SK-MEL-5 (cell line): ENCODE results near the gene ZNF880. TPM values are rescaled to one million over a fixed set of nuclear protein-coding genes. Genes with fewer than 3 reads are reported as not detected.

Source experiments
- small RNA-seq, 2 experiments: library from RNA; depleted of rRNA; stranded (forward); fragments of <200 nt; gene quantifications; one replicate each; pipeline ENCODE3, GENCODE V24; 2014
- total RNA-seq: library from RNA; depleted of rRNA; stranded (reverse); fragments of >200 nt; shearing (Covaris generic); gene quantifications from 2 replicates; pipeline ENCODE4 v1.2.3, GENCODE V29; 2014; rRNA removed

The ZNF880 gene
- total RNA-seq, 1 experiment from 2014 or later, result 18.6 TPM

Small RNA genes lying within 50 kb of the gene (small RNA-seq; reads per million reads assigned to genes)
- gene AC010332.1, result 0 reads per million in 2 experiments

Other genes starting within 250 kb of the ZNF880 start
- gene ZNF616, start 230.0 kb upstream of the ZNF880 start, total RNA-seq, result 6.3 and 6.5 TPM in 2 replicates
- gene ZNF836, start 198.3 kb upstream of the ZNF880 start, total RNA-seq, result 2.2 and 4.6 TPM in 2 replicates
- gene PPP2R1A, start 179.9 kb upstream of the ZNF880 start, total RNA-seq, result 110 and 134 TPM in 2 replicates
- gene ZNF766, start 100.3 kb upstream of the ZNF880 start, total RNA-seq, result 13.3 and 27.5 TPM in 2 replicates
- 17.1 and 17.7 TPM in 2 replicates for gene ZNF480, start 72.8 kb upstream of the ZNF880 start, total RNA-seq
- gene ZNF610, start 33.7 kb upstream of the ZNF880 start, total RNA-seq, result 2.2 and 3.2 TPM in 2 replicates
- gene ZNF528, start 27.9 kb downstream of the ZNF880 start, total RNA-seq, result 10.4 and 10.7 TPM in 2 replicates
- gene ZNF534, start 59.2 kb downstream of the ZNF880 start, total RNA-seq, result not detected in 2 replicates
- gene ZNF578, start 83.6 kb downstream of the ZNF880 start, total RNA-seq, result 0.43 and 0.95 TPM in 2 replicates
- 8.9 and 14.2 TPM in 2 replicates for gene ZNF808, start 157.7 kb downstream of the ZNF880 start, total RNA-seq
- 13.2 and 13.3 TPM in 2 replicates for gene ZNF701, start 200.4 kb downstream of the ZNF880 start, total RNA-seq